Measurements from ENCODE around the gene ACAT2.

- TF ChIP-seq CTCF (IDR thresholded peaks at IDR 0.05; ENCODE audit: poor library complexity, severe bottlenecking): no peak
- no peak for TF ChIP-seq POLR2AphosphoS5 (IDR thresholded peaks at IDR 0.05)
- TF ChIP-seq EZH2 (IDR thresholded peaks at IDR 0.05; ENCODE audit: borderline replicate concordance, insufficient read depth, low read length, poor library complexity, severe bottlenecking): no peak
- no peak for TF ChIP-seq EP300 (conservative IDR thresholded peaks at IDR 0.05; ENCODE audit: poor library complexity, severe bottlenecking)
- TF ChIP-seq REST (IDR thresholded peaks at IDR 0.05; ENCODE audit: borderline replicate concordance): no peak
- TF ChIP-seq TAF1 (IDR thresholded peaks at IDR 0.05; ENCODE audit: low read depth): no peak
- no peak for TF ChIP-seq RAD21 (conservative IDR thresholded peaks at IDR 0.05)
- TF ChIP-seq MXI1 (conservative IDR thresholded peaks at IDR 0.05; ENCODE audit: poor library complexity, severe bottlenecking): no peak
- no peak for TF ChIP-seq SMC3 (conservative IDR thresholded peaks at IDR 0.05; ENCODE audit: poor library complexity)
These were observed 29.2 kb downstream of the ACAT2 start for GRCh38 chr6:159790956-159791598.
